CD4-positive, alpha-beta T cell treated with Interleukin-6 at 100 ng/mL for 8 hours (primary cell): Measurements from ENCODE around the gene PSMG4.

Source experiments
- DNase-seq: peaks from one replicate; pipeline ENCODE4 v3.0.0-alpha.2; 2020; ENCODE audit warnings: mixed read lengths, low spot score

Gene PSMG4

DNA sequence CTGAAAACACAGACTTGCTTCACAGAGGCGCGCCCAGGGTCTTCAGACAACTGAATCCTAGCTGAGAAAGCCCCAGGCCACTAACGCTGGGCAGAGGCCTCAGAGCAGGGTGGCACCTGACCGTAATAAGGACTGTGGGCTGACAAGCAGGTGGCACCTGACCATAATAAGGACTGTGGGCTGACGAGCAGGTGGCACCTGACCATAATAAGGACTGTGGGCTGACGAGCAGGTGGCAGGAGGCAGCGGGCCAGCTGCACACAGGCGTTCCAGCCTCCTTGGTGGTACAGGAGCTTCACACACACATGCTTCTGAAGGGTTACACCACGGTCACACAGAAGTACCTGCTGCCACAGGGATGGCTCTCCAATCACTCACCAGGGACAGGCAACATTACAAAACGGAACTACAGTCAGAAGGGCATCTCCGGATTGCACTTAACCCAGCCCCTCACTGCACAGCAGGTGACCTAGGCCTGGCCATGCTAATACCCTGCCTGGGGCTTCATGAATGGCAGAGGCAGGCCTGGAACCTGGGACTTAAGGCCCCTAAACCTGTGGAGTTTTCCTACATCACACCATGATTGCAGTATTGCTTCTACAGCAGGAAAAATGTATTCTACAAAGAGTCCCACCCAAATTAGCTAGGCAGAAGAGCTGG lies 50.8 kb downstream of the PSMG4 start:
- no peak for DNase-seq

GRCh38 chr6:3310051-3310448 lies 51.3 kb downstream of the PSMG4 start:
- no peak for DNase-seq

DNA sequence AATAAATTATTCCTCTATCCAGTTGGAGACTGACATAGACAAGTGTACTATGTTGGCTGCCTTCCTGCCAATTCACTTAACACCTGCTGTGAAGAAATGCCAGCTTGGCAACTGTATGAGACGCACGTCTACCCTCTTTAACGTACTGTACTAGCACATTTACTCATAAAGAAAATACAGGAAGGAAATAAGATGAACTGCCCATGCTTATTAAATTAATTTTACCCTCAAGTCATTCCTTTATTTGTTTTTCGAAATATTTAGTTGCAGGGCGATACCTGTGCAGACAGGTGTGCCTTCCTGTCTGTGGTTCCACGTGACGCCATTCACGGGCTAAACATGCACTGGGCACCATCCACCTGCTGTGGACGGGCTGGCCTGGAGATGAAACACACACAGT lies 52.0 kb downstream of the PSMG4 start:
- DNase-seq, result no peak

- no peak for DNase-seq
Measured at GRCh38 chr6:3311826-3312225, 53.1 kb downstream of the PSMG4 start.

GRCh38 chr6:3312604-3313231 lies 54.0 kb downstream of the PSMG4 start:
- no peak for DNase-seq

DNA sequence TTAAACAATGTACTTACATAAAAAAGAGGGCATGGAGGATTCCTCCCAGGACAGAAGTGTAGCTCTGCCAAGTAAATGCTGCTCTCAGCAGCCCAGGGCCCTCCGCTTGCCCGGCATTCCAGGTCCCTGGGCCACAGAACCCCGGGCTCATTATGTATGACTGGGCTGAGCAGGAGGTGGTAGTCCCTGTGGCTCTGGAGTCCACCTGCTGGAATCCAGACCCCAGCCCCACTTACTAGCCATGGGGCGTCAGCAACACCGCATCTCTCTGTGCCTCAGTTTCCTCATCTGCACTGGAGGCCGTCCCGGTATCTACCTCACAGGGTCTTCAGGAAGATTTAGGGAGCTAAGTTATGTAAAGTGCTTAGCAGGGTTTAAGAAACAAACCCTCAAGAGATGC lies 55.4 kb downstream of the PSMG4 start:
- no peak for DNase-seq

DNA sequence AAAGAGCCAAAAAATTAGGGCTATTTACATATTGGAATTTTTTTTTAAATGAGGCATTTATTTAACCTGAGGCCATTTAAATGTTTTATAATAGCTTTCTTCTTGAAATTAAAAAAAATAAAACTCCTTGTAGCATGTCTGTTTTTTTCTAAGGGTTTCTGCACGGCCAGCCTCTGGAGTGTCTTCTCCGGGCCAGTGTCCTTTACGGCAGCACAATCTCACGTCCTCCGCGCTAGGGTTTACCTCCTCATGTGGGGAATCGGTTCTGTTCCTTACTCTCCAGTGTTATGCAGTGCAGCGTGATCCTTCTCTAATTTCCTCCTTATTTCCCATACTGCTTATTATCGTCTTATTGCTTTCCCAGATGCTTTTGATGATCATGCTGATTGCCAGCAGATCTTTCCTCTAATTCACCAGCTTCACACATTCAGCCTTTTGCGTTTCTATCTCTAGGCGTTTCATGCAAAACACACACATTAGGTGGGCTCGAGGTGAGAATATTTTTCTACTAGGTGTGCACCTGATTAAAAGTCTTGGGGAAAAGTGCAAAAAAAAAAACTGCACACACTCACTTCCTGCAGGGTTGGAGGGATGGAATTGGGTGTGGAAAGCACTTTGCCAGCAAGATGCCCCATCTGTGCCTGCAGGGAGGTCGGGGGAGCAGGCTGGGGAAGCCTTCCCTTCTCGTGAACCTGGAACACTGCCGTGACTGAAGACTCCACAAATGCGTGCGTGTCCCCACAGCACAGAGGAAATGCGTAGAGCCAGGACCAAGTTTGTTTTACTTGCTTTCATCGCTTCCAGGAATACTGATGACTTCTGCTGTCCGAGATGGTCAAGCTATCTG lies 56.1 kb downstream of the PSMG4 start:
- DNase-seq, result no peak

DNA sequence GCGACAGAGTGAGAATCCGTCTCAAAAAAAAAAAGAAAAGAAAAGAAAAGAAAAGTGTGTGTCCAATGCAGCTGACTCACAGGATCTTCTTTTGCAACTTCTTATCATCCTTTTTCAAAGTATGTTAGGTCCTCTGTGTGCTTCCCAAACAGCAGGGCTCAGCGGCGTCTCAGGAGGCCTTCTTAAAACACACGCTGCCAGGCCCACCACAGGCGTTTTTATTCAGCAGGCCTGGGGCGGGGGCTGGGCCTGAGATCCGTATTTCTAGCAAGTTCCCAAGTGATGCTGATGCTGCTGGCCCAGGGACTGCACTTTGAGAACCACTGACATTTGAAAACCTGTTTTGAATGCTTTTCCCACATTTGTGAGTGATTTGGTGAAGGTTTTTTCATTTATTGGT lies 57.1 kb downstream of the PSMG4 start:
- DNase-seq, result no peak

- DNase-seq, result no peak
Measured at GRCh38 chr6:3316331-3316730, 57.6 kb downstream of the PSMG4 start.

- DNase-seq, result no peak
Measured at GRCh38 chr6:3316818-3317217, 58.1 kb downstream of the PSMG4 start.
